Vagina (tissue), 2 donors: ENCODE results near the gene SPATA31A7. TPM values are rescaled to one million over a fixed set of nuclear protein-coding genes. Genes with fewer than 3 reads are reported as not detected.
"Not testable (repeated sequence)": the region's sequence is repeated elsewhere in the genome, so short reads cannot be mapped to it uniquely, and the experiment has no call there.

Source experiments
- DNase-seq, 2 donors: peaks; one replicate each; pipeline ENCODE4 v3.0.0-alpha.2; 2017; ENCODE audit errors: extremely low spot score in 2 of 2
- H3K27ac ChIP-seq: fragments of 200-600 bp; sonication (generic); one replicate; pipeline ENCODE4 v1.5.1; 2019
- H3K27me3 ChIP-seq: fragments of 200-600 bp; sonication (generic); one replicate; pipeline ENCODE4 v1.5.1; 2019
- H3K36me3 ChIP-seq, 2 donors: fragments of 200-600 bp; sonication (generic); one replicate each; pipeline ENCODE4 v1.5.1; 2017 to 2019
- H3K4me1 ChIP-seq: fragments of 200-600 bp; sonication (generic); one replicate; pipeline ENCODE4 v1.5.1; 2019
- H3K4me3 ChIP-seq, 2 donors: fragments of 200-600 bp; sonication (generic); 1 replicate in 1 of 2; 2 replicates in 1 of 2; pipeline ENCODE4 v1.5.1; 2016 to 2019
- H3K9me3 ChIP-seq: fragments of 200-600 bp; sonication (generic); one replicate; pipeline ENCODE4 v1.5.1; 2019
- intact Hi-C: fragments of 100-400 bp; cut with DNase I; formaldehyde crosslinking; loops from one replicate; pipeline ENCODE4 v1.15.1; 2023
- small RNA-seq: library from RNA; depleted of rRNA; stranded (forward); fragments of <200 nt; gene quantifications from one replicate; pipeline ENCODE3, GENCODE V24; 2016
- total RNA-seq: library from RNA; depleted of rRNA; stranded (reverse); fragments of >200 nt; gene quantifications from one replicate; pipeline ENCODE4 v1.2.3, GENCODE V29; 2016

SPATA31A7 gene
- total RNA-seq, result not detected

DNA sequence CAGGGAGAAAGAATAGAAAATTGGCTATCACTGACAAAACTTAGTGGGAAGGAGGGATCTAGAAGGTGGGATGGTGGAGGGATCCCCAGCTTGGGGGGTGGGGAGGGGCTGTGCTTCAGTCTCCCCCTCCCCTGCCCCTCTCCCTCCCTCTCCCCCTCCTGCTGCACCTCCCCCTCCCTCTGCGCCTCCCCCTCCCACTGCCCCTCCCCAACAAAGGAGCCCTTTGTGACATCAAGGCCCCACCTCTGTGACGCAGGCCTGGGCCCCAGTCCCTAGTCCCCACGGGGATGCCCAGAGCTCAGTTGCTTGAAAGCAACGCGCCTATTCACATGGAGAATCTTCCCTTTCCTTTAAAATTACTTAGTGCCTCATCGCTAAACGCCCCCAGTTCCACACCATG is at the start of gene SPATA31A7:
SPATA31A7 (plus strand) TSS at position 301 of the 400 bp plus-strand sequence; CDS start at position 330, 29 bp downstream.
- H3K27ac ChIP-seq, H3K4me3 ChIP-seq, H3K27me3 ChIP-seq, intact Hi-C loops, H3K36me3 ChIP-seq, DNase-seq, H3K9me3 ChIP-seq, H3K4me1 ChIP-seq: not testable (repeated sequence)

DNA sequence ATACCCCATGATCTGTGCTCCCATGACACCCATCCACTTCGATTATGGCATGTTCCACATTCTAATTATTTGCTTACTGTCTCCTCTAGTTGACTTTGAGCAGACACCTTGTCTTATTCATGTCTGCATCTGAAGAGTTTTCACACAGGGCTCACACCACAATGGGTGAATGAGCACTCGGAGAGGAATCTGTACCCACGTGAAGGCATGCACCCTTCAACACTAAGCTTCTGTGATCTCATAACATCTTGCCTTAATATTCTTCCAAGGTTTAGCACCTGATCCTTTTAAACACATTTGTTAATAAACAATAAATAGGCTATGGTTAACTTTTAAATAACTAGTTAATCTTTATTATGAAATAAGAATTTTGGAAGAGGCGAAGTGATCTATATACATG is 36.6 kb downstream of the SPATA31A7 start:
- H3K36me3 ChIP-seq, H3K27ac ChIP-seq, H3K9me3 ChIP-seq, H3K27me3 ChIP-seq, DNase-seq, H3K4me3 ChIP-seq, H3K4me1 ChIP-seq, intact Hi-C loops: not testable (repeated sequence)

Small RNA genes lying within 50 kb of the gene (small RNA-seq; reads per million reads assigned to genes)
- not detected for gene BX005040.2
